AG04449 (cell line): ENCODE measurements around the gene TPD52L2.

Experiments
- CTCF ChIA-PET: fragments of 350-600 bp; formaldehyde crosslinking; extraction: SDS; loops from one replicate; lab custom pipeline; 2021; ENCODE audit warnings: antibody characterized with exemption; lab: Yijun Ruan, JAX
- POLR2A ChIA-PET: fragments of 400-600, 350-600 bp; formaldehyde crosslinking; extraction: SDS; loops from one replicate; lab custom pipeline; 2020; ENCODE audit warnings: antibody characterized with exemption, inconsistent platforms; lab: Yijun Ruan, JAX
- DNase-seq: peaks from one replicate; pipeline ENCODE4 v3.0.0-alpha.2; 2010; ENCODE audit warnings: low read depth, low spot score
- H3K4me3 ChIP-seq: 2 replicates; pipeline ENCODE4 v1.5.1; 2011; ENCODE audit warnings: low read depth, mild to moderate bottlenecking, control low read depth, low read length
- TF ChIP-seq, protein P1 (sequence below): IDR thresholded peaks from one replicate; pipeline ENCODE4 v1.5.1; 2011; ENCODE audit warnings: mild to moderate bottlenecking, moderate library complexity, low read length, control low read depth, inconsistent platforms; ENCODE audit not compliant: insufficient read depth; ENCODE audit errors: missing control alignments

The TPD52L2 gene

DNA sequence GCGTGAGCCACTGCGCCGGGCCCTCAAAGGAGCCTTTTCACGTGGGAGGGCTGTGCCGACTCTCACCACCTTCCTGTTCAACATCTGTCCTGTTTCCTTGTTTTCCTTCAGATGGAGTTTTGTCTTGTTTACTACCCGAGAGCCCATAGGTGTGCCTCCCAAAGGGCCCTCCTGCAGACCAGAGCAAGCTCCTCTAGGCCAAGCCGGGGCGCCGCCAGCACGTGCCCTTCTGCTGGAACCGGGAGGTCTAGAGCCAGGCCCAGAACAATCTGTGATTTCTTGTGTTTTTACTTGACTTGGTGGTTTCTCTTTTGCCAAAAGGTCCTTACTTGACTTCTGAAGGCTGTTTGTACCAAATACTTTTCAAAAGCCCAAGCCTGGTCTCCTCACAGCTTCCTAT is 21.9 kb downstream of the TPD52L2 start:
- ChIA-PET CTCF (interaction anchor here (0.8 kb wide), 1 partner anchor 13 kb away, joined by 3 read pairs; no protein-coding TSS in a partner anchor), POLR2A (interaction anchor here (1.2 kb wide), 1 partner anchor 22 kb away, joined by 6 read pairs; the partner anchor contains the start of gene TPD52L2)
- TF ChIP-seq, protein P1, sequence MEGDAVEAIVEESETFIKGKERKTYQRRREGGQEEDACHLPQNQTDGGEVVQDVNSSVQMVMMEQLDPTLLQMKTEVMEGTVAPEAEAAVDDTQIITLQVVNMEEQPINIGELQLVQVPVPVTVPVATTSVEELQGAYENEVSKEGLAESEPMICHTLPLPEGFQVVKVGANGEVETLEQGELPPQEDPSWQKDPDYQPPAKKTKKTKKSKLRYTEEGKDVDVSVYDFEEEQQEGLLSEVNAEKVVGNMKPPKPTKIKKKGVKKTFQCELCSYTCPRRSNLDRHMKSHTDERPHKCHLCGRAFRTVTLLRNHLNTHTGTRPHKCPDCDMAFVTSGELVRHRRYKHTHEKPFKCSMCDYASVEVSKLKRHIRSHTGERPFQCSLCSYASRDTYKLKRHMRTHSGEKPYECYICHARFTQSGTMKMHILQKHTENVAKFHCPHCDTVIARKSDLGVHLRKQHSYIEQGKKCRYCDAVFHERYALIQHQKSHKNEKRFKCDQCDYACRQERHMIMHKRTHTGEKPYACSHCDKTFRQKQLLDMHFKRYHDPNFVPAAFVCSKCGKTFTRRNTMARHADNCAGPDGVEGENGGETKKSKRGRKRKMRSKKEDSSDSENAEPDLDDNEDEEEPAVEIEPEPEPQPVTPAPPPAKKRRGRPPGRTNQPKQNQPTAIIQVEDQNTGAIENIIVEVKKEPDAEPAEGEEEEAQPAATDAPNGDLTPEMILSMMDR, result no peak
- no peak overlapping the region for H3K4me3 ChIP-seq
- DNase-seq, result no peak

DNA sequence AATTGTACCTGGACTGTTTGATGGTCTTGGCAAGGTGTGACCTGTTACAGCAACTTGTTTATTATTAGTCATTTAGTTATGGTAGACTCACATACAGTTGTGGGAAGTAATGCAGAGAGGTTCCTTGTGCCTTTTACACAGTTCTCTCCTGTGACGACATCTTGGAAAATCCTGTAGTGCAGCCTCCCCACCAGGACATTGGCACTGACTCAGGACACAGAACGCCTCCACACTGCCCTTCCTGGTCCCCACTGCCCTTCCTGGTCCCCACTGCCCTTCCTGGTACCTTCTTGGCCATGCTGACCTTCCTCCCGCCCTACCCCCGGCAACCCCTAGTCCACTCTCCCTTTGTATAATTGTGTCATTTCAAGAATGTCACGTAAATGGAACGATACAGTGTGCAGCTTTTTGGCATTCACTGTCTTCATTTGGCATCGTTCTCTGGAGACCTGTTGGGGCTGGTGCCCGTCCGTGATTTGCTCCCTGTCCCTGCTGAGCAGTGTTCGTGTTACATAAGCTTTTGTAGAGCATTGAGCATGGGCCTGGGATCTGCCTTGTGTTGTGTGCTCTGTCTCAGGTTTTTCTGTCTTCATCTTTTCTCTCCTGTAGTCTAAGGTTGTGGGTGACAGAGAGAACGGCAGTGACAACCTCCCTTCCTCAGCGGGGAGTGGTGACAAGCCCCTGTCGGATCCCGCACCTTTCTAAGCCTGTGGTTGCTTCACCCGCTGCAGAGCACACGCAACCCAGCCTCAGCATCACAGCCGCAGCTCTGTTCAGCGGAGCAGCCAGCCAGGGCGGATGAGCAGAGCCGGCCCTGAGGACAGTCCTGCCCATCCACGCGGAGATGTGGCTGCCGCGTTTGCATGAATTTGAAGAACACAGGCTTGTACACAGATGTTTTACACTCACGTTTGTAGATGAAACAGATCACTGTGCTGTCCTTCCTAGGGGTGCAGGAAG is 24.5 kb downstream of the TPD52L2 start:
- DNase-seq, result no peak
- ChIA-PET POLR2A (interaction anchor here (0.6 kb wide), 1 partner anchor 24 kb away, joined by 4 read pairs; the partner anchor contains the start of gene TPD52L2), CTCF (interaction anchor here (3.2 kb wide), 1 partner anchor 25 kb away, joined by 12 read pairs; the partner anchor contains the start of gene TPD52L2)
- no peak overlapping the region for H3K4me3 ChIP-seq
- TF ChIP-seq, protein P1, result no peak

DNA sequence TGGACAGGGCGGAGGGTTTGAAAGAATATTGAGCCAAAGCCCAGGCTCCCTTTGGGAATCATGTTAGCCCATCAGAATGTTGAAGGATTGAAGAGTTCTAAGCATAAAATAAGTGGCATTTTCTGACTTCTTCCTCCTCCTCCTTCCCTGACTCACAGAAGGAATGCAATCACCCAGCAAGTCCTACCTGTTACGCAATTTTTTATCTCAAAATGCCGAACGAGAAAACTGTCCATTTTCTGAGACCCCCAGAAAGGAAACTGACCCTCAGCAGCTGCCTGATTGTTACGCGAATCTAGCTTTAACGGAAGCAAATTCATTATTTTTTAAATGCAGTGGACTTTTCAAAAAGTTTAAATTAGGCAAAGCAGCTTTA is 25.1 kb downstream of the TPD52L2 start:
- POLR2A ChIA-PET, result no interaction called here
- TF ChIP-seq, protein P1, result no peak
- no peak for DNase-seq
- H3K4me3 ChIP-seq, result no peak overlapping the region
- CTCF ChIA-PET, result interaction anchor here (3.2 kb wide), 1 partner anchor 26 kb away, joined by 12 read pairs; the partner anchor contains the start of gene TPD52L2

DNA sequence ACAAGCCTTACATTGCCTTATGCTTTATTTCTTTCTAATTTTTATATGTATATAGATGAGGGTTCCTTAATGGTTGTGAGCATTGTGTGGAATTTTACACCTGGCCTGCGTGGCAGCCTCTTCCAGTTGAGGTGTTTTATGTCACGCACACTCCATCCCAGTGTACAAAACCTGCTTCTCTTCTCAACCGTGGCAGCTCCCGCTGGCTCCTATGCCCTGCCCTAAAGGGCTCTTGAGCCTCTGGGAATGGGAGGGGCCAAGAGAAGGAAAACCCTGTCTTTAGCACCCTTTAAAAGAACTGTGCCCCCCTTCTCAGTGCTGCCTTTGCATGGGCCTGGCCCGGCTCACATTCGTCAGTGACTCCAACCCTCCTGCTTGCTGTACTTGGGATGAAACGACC is 25.5 kb downstream of the TPD52L2 start:
- TF ChIP-seq, protein P1, result no peak
- H3K4me3 ChIP-seq, result no peak overlapping the region
- CTCF ChIA-PET, result interaction anchor here (3.2 kb wide), 1 partner anchor 26 kb away, joined by 12 read pairs; the partner anchor contains the start of gene TPD52L2
- no peak for DNase-seq
- POLR2A ChIA-PET, result no interaction called here

DNA sequence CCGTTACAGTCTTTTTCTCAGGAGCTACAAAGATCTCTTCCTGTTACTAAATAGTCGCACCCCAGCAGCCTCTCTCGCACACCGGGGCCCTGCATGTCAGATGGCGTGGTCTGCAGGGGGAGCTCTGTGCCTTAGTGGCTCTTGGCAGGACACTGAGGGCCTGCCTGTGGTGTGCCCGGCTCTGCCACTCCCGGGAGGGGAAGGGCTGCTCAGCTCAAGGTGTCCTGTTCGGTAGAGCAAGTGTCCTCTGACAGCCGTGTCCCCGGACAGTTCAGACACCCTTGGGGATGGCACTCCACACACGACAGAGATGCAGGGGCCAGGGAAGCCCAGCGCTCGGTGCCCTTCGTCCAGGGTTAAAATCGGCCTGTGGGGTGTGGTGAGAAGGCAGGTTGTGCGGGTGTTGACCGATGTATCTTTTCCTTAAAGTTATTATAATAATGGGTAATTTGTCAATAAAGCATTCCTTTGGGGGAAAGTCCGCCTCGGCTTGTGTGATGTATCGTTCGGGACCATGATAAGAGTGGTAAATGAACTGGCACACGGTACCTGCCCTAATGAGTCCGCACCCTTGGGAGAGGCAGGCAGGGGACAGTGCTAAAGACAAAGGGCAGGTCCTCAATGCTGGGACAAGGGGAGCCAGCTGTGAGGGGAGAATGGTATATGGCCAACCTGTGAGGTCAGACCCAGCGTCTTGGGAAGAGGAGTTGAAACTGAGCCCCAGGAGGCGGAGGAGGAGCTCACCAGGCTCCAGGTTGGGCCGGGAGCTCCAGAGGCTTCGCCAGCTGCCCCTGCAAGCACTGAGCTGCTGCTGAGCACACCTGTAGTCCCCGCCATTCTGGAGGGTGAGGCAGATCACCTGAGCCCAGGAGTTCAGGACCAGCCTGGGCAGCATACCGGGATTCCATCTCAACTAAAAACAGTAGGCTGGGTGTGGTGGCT is 26.3 kb downstream of the TPD52L2 start:
- ChIA-PET CTCF (interaction anchor here (1.3 to 3.2 kb wide), 3 partner anchors 9 to 89 kb away, joined by 3 to 12 read pairs (median 4); partner anchors contain the start of gene TPD52L2), POLR2A (interaction anchor here (1.2 kb wide), 1 partner anchor 13 kb away, joined by 4 read pairs; no protein-coding TSS in a partner anchor)
- TF ChIP-seq, protein P1, result no peak
- no peak overlapping the region for H3K4me3 ChIP-seq
- DNase-seq, result no peak
